NOMO-1 (cell line): ENCODE data around the gene DLL4.

Source experiments
- DNase-seq, 2 experiments: peaks; one replicate each; lab custom pipeline; 2025; ENCODE audit not compliant: unreplicated experiment in 2 of 2; lab: John Stamatoyannopoulos, UW

DLL4 gene

GRCh38 chr15:40925863-40926658, 3.1 kb upstream of the DLL4 start:
- no peak for DNase-seq

DNA sequence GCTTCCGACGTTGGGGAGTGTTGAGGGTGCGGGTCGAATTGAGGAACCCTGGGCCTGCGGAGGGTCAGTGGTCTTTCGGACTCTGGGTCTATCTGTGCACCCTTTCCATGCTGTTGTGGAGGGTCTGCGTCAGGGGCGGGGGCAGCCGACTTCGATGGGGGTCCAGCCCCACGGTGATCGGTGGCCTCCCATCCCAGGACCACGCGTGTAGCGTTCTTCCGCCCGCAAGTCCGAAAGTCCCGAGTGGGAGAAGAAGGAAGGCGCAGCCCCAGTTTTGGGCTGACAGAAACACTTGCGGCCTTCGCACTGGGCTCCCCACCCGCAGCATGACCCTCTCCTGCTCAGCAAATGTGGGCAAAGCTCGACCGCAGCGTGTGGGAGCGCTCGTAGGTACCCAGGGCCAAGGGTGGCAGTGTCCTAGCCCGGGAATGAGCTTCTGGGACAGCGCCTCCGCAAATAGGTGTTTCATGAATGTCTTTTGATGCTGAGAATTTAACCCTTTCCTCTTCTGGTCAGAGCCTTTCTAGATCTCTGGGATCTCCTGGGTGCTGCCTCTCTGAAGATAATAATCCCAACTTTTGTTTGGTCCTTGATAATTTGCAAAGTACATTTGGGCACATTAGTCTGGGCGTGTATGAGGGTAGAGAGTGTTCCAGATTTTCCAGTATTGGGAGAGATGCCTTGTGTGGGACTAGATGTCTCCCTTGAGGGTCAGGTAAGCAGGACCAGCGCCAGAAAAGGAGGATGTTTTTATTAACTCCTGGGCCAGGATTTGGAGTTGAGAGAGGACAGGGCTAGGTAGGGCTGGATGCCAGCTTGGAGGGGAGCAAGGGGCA, 2.3 kb upstream of the DLL4 start:
- no peak for DNase-seq

DNA sequence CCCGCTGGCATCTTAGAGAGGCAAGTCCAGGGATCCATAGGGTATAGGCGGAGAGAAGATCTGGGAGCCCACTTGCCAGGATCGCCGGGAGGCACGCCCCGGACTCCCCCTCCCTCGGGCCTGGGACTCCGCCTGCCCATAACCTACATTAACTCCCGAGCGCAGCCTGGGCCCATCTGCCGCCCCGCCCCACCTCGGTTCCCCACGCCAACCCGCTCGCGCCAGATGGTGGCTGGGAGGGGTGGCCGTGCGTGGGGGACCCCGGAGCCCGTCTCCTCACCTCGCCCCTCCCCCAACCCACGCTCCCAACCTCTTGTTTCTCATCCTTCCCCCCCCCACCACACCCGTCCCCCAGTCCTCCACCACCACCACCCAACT, 1.7 kb upstream of the DLL4 start:
- no peak for DNase-seq

DNA sequence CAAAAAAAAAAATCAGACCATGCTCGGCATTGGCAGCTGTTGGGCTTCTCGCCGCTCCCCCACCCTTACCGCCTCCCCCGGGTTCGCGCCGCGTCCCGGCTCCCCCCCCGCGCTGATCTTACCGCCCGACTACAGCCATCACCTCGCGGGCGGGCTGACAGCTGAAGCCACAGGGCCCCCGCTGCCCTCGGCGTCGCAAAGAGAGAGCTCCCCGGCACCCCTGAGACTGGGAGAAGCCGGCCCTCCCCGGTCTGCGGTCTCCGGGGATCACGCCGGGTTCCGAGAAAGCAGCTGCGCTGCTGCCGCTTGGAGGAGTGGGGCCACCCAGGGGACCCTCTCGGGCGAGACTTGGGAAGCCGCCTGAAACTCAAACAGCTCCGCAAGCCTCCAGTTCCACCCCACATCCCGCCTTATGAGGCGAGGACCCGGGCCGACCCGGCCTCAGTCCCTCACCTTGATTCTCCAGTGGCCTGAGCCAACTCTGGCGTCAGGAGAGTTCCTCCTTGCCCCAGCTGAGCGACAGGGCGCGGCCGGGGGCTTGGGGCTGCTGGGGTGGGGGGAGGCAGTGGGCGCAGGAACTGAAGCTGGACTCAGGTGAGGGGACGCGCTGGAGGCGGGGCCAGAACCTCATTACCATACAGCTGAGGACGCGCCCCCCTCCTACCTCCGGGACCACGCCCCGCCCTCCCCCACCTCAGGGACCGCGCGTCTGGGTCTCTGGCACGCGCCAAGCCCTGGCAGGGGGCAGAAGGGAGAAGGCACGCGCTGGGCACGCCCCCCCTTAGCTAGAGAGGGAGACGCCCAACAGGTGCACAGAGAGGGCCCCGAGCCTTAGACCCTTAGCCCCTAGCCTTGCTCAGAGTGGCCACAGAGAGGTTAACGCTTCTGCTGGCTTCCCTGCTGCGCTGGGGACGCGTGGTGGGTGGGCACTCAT, 1.0 kb upstream of the DLL4 start:
- DNase-seq, result no peak

DNA sequence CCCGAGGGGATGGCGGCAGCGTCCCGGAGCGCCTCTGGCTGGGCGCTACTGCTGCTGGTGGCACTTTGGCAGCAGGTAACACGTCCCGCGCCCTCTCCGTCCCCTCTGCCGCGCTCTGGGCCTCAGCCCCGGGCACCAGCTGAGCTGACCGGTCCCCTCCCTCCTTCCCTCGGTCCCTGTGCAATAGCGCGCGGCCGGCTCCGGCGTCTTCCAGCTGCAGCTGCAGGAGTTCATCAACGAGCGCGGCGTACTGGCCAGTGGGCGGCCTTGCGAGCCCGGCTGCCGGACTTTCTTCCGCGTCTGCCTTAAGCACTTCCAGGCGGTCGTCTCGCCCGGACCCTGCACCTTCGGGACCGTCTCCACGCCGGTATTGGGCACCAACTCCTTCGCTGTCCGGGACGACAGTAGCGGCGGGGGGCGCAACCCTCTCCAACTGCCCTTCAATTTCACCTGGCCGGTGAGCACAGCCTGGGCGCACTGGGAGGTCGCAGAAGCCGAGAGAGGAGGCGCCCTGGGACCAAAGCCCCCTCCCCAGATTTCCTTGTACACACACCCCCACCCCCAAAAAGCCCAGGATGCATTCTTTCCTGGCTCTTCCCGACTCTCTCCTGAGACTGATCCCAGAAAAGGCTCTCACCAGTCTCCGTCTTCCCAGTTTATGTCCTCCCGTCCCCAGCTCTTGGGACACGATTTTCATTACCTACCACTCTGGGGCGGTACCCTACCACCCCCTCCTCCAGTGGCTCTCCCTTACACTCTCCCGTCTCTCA, 705 bp downstream of the DLL4 start:
- no peak for DNase-seq

GRCh38 chr15:40930430-40931299, 1.5 kb downstream of the DLL4 start:
- DNase-seq, result no peak

DNA sequence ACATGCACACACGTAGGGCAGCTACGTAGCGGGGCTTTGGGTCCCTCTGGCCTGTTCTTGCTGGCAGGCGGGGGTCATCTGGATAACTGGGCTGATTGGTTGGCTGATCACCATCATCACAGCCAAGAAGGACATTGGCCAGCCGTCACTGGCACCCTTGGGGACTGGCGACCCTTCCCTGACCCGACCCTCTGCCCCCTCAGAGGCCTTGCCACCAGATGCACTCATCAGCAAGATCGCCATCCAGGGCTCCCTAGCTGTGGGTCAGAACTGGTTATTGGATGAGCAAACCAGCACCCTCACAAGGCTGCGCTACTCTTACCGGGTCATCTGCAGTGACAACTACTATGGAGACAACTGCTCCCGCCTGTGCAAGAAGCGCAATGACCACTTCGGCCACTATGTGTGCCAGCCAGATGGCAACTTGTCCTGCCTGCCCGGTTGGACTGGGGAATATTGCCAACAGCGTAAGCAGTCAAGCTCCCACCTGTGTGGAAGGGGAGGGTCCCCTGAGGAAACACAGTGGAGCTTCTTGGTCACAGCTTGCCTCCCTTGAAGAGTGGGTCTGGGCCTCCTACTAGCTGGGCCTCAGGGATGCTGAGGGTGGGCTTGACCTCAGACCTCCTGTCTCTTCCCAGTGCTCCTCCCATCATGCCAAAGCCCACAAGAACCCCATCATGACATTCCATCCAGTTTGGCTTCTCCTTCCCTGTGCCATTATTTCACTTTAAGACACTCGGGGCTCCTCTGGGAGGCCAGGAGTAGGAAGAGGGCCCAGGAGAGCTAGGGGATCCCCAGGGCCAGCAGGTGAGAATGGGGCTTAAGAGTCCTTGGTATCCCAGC, 2.4 kb downstream of the DLL4 start:
- no peak for DNase-seq

DNA sequence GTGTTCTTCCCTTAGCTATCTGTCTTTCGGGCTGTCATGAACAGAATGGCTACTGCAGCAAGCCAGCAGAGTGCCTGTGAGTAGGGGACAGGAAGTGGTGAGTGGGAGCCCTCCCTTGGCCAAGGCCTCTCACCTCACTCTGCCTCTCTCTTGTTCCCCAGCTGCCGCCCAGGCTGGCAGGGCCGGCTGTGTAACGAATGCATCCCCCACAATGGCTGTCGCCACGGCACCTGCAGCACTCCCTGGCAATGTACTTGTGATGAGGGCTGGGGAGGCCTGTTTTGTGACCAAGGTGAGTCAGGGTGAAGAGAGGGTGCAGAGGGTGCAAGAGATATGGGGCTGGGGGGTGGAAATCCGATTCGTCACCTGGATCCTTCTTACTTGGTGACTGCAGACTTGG, 3.0 kb downstream of the DLL4 start:
- no peak for DNase-seq

GRCh38 chr15:40932649-40933516, 3.7 kb downstream of the DLL4 start:
- no peak for DNase-seq

DNA sequence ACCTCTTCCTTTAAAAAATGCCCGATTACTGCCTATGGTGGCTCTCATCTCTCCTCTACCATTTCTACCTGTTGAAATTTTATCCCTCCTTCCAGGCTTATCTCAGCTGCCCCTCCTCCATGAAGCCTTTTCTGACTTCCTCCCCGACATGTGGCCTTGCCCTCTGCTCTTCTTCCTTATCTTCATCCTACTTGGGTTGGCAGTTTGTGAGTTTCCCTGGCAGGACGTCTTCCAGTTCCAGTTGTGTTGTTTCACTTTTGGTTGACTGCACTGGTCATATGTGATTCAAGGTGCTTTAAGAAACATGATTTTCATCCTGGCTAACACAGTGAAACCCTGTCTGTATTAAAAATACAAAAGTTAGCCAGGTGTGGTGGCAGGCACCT, 4.4 kb downstream of the DLL4 start:
- DNase-seq, result no peak

GRCh38 chr15:40934457-40934856, 5.3 kb downstream of the DLL4 start:
- DNase-seq, result no peak

DNA sequence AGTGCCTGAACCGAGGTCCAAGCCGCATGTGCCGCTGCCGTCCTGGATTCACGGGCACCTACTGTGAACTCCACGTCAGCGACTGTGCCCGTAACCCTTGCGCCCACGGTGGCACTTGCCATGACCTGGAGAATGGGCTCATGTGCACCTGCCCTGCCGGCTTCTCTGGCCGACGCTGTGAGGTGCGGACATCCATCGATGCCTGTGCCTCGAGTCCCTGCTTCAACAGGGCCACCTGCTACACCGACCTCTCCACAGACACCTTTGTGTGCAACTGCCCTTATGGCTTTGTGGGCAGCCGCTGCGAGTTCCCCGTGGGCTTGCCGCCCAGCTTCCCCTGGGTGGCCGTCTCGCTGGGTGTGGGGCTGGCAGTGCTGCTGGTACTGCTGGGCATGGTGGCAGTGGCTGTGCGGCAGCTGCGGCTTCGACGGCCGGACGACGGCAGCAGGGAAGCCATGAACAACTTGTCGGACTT, 7.1 kb downstream of the DLL4 start:
- no peak for DNase-seq

- no peak for DNase-seq
Observed at GRCh38 chr15:40936709-40937666, 7.8 kb downstream of the DLL4 start.

- DNase-seq, result no peak
Observed at GRCh38 chr15:40937762-40938535, 8.8 kb downstream of the DLL4 start.

- no peak for DNase-seq
Observed at GRCh38 chr15:40938536-40938870, 9.4 kb downstream of the DLL4 start.
